HG03432 (cell line): ENCODE results near the gene C1orf21.

Experiments
- ATAC-seq: cut with Tn5 transposase; IDR thresholded peaks from one replicate; pipeline ENCODE4 v1.9.1; 2021; ENCODE audit warnings: mild to moderate bottlenecking, moderate library complexity; ENCODE audit not compliant: unreplicated experiment

The C1orf21 gene

GRCh38 chr1:184443201-184443600, 56.4 kb downstream of the C1orf21 start:
- ATAC-seq: no peak

- ATAC-seq: no peak
Measured at GRCh38 chr1:184443624-184444023, 56.8 kb downstream of the C1orf21 start.

- ATAC-seq: no peak
Measured at GRCh38 chr1:184445997-184446396, 59.2 kb downstream of the C1orf21 start.

- ATAC-seq: no peak
Measured at GRCh38 chr1:184447651-184448185, 60.9 kb downstream of the C1orf21 start.

GRCh38 chr1:184449916-184450315, 63.1 kb downstream of the C1orf21 start:
- ATAC-seq: no peak

GRCh38 chr1:184455786-184456185, 69.0 kb downstream of the C1orf21 start:
- no peak for ATAC-seq

GRCh38 chr1:184456189-184456588, 69.4 kb downstream of the C1orf21 start:
- ATAC-seq: no peak

- ATAC-seq: no peak
Measured at GRCh38 chr1:184457500-184457899, 70.7 kb downstream of the C1orf21 start.

- no peak for ATAC-seq
Measured at GRCh38 chr1:184461321-184461720, 74.5 kb downstream of the C1orf21 start.

- ATAC-seq: no peak
Measured at GRCh38 chr1:184462155-184462554, 75.3 kb downstream of the C1orf21 start.

- no peak for ATAC-seq
Measured at GRCh38 chr1:184462990-184463389, 76.2 kb downstream of the C1orf21 start.

- no peak for ATAC-seq
Measured at GRCh38 chr1:184463680-184464079, 76.9 kb downstream of the C1orf21 start.

GRCh38 chr1:184464757-184465156, 77.9 kb downstream of the C1orf21 start:
- no peak for ATAC-seq

GRCh38 chr1:184465489-184466146, 78.8 kb downstream of the C1orf21 start:
- ATAC-seq: no peak

GRCh38 chr1:184467295-184467694, 80.5 kb downstream of the C1orf21 start:
- ATAC-seq: no peak

GRCh38 chr1:184469396-184469795, 82.6 kb downstream of the C1orf21 start:
- ATAC-seq: no peak

- no peak for ATAC-seq
Measured at GRCh38 chr1:184471686-184472085, 84.9 kb downstream of the C1orf21 start.

- ATAC-seq: no peak
Measured at GRCh38 chr1:184472136-184472535, 85.3 kb downstream of the C1orf21 start.

GRCh38 chr1:184473176-184473966, 86.5 kb downstream of the C1orf21 start:
- ATAC-seq: no peak

- ATAC-seq: no peak
Measured at GRCh38 chr1:184476187-184476586, 89.4 kb downstream of the C1orf21 start.

- ATAC-seq: no peak
Measured at GRCh38 chr1:184479435-184480167, 92.8 kb downstream of the C1orf21 start.
